Upper lobe of left lung (tissue), 6 donors: Measurements from ENCODE around the gene CT55. TPM values are rescaled to one million over a fixed set of nuclear protein-coding genes. Genes with fewer than 3 reads are reported as not detected.
A peak's percentile ranks its signal among the peaks of the same experiment; 100 is the strongest.
"Not testable (repeated sequence)": the region's sequence is repeated elsewhere in the genome, so short reads cannot be mapped to it uniquely, and the experiment has no call there.

Source experiments
- ATAC-seq, 2 donors: fragments of 200-7000 bp; cut with Tn5 transposase; one replicate each; pipeline ENCODE4 v1.9.1; 2022; ENCODE audit warnings: mild to moderate bottlenecking in 2 of 2, moderate library complexity in 2 of 2; ENCODE audit not compliant: low FRiP score in 2 of 2
- DNase-seq, 2 donors: peaks; one replicate each; pipeline ENCODE4 v3.0.0-alpha.2; 2019 to 2020
- H3K27ac ChIP-seq, 4 donors: fragments of 200-600 bp; sonication (generic); one replicate each; pipeline ENCODE4 v1.5.1; 2016 to 2019
- H3K27me3 ChIP-seq, 4 donors: fragments of 200-600 bp; sonication (generic); one replicate each; pipeline ENCODE4 v1.5.1; 2017 to 2019
- H3K36me3 ChIP-seq, 4 donors: fragments of 200-600 bp; sonication (generic); one replicate each; pipeline ENCODE4 v1.5.1; 2016 to 2019
- H3K4me1 ChIP-seq, 4 donors: fragments of 200-600 bp; sonication (generic); one replicate each; pipeline ENCODE4 v1.5.1; 2018 to 2019
- H3K4me3 ChIP-seq, 4 donors: fragments of 200-600 bp; sonication (generic); one replicate each; pipeline ENCODE4 v1.5.1; 2017 to 2019; ENCODE audit warnings: mild to moderate bottlenecking in 2 of 4, moderate library complexity in 1 of 4
- H3K9me3 ChIP-seq, 4 donors: fragments of 200-600 bp; sonication (generic); one replicate each; pipeline ENCODE4 v1.5.1; 2018 to 2019
- EP300 ChIP-seq, 4 donors: sonication (generic); formaldehyde crosslinking; IDR thresholded peaks; one replicate each; pipeline ENCODE4 v1.5.1; 2017; ENCODE audit warnings: antibody characterized with exemption in 4 of 4, control low read depth in 2 of 4
- POLR2A ChIP-seq, 4 donors: fragments of 450-650 bp; IDR thresholded peaks; one replicate each; pipeline ENCODE4 v1.5.1; 2016 to 2017; ENCODE audit warnings: antibody characterized with exemption in 4 of 4, mild to moderate bottlenecking in 2 of 4
- POLR2AphosphoS5 ChIP-seq, 2 donors: sonication (generic); formaldehyde crosslinking; IDR thresholded peaks; one replicate each; pipeline ENCODE4 v1.5.1; 2017; ENCODE audit warnings: antibody characterized with exemption in 2 of 2
- WGBS, 2 donors: methylation state at CpG; one replicate each; pipeline ENCODE4 v1.1.5; 2017 to 2018; 5-methylcytosine and 5-hydroxymethylcytosine counted together
- total RNA-seq, 6 donors: library from RNA; depleted of rRNA in 4 of 6; stranded (reverse); fragments of >200 nt in 4 of 6; gene quantifications; one replicate each; pipeline versions ENCODE4 v1.1.0 to v1.2.1, GENCODE V29; 2016 to 2021
- TF ChIP-seq, protein P1 (sequence below), 6 experiments: fragments of 450-650 bp in 4 of 6; fragments of 200-600 bp in 2 of 6; sonication (generic) in 2 of 6; IDR thresholded peaks; one replicate each; pipeline ENCODE4 v1.5.1; 2016 to 2019; ENCODE audit warnings: antibody characterized with exemption in 6 of 6
- donor health status: DM: no; HTN: no; CAD: no; lungs with moderate emphysema.
- donor health status: DM: no; HTN: yes; CAD: no; lungs with severe emphysema.

Gene CT55
- total RNA-seq, 6 donors from 2014 or later: not detected

DNA sequence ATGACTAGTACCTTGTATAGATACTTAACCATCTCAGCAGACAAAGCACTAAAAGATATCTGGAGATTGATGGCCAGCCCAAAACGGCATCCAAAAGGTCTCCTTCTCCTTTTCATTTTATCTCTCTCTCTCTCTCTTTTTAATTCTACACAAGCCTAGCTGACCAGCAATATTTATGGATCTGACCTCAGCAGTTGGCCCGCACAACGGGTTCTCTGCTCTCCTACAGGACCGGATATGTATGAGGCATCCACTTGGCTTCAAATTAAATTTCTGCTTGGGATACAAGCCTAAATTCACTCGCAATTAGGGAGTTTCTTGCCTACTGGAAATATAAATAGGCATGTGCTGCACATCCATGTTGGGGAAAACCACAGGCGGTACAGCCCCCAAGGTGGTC lies 22.5 kb upstream of the CT55 start:
- ATAC-seq (no peak), DNase-seq (no peak)
- Histone ChIP-seq H3K4me1 (no peaks in the 10 kb centered on the region), H3K9me3 (no peaks in the 10 kb centered on the region), H3K27me3 (no peaks in the 10 kb centered on the region), H3K4me3 (no peak overlapping the region), H3K27ac (no peak overlapping the region), H3K36me3 (no peaks in the 10 kb centered on the region)
- TF ChIP-seq POLR2A (IDR thresholded peaks at IDR 0.05): no peak
- TF ChIP-seq EP300 (IDR thresholded peaks at IDR 0.05): no peak
- no peak for TF ChIP-seq POLR2AphosphoS5 (IDR thresholded peaks at IDR 0.05)
- TF ChIP-seq, protein P1, sequence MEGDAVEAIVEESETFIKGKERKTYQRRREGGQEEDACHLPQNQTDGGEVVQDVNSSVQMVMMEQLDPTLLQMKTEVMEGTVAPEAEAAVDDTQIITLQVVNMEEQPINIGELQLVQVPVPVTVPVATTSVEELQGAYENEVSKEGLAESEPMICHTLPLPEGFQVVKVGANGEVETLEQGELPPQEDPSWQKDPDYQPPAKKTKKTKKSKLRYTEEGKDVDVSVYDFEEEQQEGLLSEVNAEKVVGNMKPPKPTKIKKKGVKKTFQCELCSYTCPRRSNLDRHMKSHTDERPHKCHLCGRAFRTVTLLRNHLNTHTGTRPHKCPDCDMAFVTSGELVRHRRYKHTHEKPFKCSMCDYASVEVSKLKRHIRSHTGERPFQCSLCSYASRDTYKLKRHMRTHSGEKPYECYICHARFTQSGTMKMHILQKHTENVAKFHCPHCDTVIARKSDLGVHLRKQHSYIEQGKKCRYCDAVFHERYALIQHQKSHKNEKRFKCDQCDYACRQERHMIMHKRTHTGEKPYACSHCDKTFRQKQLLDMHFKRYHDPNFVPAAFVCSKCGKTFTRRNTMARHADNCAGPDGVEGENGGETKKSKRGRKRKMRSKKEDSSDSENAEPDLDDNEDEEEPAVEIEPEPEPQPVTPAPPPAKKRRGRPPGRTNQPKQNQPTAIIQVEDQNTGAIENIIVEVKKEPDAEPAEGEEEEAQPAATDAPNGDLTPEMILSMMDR (IDR thresholded peaks at IDR 0.05): no peak
- WGBS, 2 donors: 84 to 89% methylated on average over 5 to 6 of the region's 6 CpGs

DNA sequence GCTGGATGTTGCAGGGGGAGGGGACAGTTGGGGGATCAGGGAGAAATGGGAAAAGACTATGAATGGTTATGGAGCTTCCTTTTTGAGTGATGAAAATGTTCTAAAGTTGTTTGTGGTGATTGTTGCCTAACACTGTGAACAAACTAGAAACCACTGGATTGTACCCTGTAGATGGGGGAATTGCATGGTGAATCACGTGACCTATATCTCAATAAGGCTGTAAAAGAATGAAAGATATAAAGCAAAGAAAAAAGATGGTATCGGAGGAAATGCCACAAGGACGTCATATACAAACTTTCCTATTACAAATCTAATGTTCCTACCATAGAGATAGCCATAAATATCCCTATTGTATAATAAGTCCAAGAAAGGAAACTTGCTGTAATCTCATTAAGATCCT lies 20.6 kb upstream of the CT55 start:
- WGBS, 2 donors: 59 to 62% methylated on average over 3 of the region's 3 CpGs
- no peak for DNase-seq
- no peak for ATAC-seq

DNA sequence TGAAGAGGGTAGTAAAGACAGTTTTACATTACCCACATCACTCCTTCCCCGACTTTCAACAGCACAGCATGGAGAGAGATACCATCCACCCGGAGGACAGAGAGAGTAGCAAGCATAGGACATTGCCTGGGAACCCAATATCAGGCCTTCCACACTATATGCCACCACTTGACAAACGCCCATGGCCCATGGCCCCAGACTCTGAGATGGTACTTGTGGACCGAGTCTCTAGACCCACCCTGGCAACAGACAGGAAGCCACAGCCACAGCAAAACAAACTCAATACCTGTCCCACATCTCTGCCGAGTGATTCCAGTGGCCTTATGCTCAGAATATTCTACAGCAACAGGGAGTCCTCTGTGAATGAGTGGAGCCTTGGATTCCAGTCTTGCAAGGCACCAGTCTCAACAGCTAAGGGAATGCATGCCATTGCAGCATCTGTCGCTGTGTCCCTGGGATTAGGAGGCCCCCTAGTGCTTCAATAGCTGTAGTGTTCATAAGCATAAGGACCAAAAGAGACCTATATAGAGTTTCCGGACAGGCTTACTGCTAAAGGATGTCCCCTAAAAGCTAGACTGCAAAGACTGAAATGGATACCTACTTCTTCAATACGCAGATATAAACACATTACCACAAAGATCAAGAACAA lies 14.7 kb upstream of the CT55 start:
- ATAC-seq: peak; percentile 55 to 56
- DNase-seq: no peak
- Histone ChIP-seq H3K27me3 (no peaks in the 10 kb centered on the region), H3K4me1 (no peaks in the 10 kb centered on the region), H3K4me3 (no peak overlapping the region), H3K27ac (no peak overlapping the region), H3K9me3 (no peaks in the 10 kb centered on the region), H3K36me3 (no peaks in the 10 kb centered on the region)
- WGBS, 2 donors: 38 to 48% methylated on average over 4 to 8 of the region's 8 CpGs
- TF ChIP-seq POLR2A (IDR thresholded peaks at IDR 0.05) (no peak), POLR2AphosphoS5 (IDR thresholded peaks at IDR 0.05) (no peak), EP300 (IDR thresholded peaks at IDR 0.05) (no peak)
- TF ChIP-seq, protein P1 (IDR thresholded peaks at IDR 0.05): peak in 4 of 6 experiments; percentile 14 to 62 (median 40)

More for the DNA sequence above, 20.6 kb upstream of the CT55 start:
- H3K36me3 ChIP-seq: no peaks in the 10 kb centered on the region
- TF ChIP-seq, protein P1 (IDR thresholded peaks at IDR 0.05): no peak
- TF ChIP-seq POLR2A (IDR thresholded peaks at IDR 0.05) (no peak), POLR2AphosphoS5 (IDR thresholded peaks at IDR 0.05) (no peak), EP300 (IDR thresholded peaks at IDR 0.05) (no peak)
- H3K9me3 ChIP-seq: no peaks in the 10 kb centered on the region
- no peaks in the 10 kb centered on the region for H3K4me1 ChIP-seq
- no peaks in the 10 kb centered on the region for H3K27me3 ChIP-seq
- no peak overlapping the region for H3K4me3 ChIP-seq
- H3K27ac ChIP-seq: no peak overlapping the region

DNA sequence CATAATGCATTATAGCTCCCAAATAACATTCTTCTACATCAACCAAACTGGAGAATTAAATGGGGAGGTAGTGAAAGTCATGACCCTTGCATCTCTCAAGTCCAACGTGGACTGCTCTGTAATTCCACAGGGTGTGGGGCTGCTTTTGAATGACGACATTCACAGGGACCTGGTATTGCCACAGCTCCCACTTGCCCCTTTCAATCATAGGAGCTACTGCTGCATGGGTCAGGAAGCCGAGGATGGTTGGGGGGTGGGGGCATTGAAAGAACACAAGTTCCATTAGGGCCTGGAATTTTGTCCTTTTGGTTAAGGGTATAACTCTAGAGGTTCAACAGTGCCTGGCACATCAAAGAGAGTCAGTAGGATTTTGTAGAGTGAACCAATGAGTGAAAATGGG lies 7.4 kb upstream of the CT55 start:
- no peaks in the 10 kb centered on the region for H3K4me1 ChIP-seq
- no peak overlapping the region for H3K4me3 ChIP-seq
- H3K27ac ChIP-seq: no peak overlapping the region
- no peak for TF ChIP-seq EP300 (IDR thresholded peaks at IDR 0.05)
- TF ChIP-seq POLR2A (IDR thresholded peaks at IDR 0.05): no peak
- TF ChIP-seq, protein P1 (IDR thresholded peaks at IDR 0.05): no peak
- TF ChIP-seq POLR2AphosphoS5 (IDR thresholded peaks at IDR 0.05): no peak
- H3K27me3 ChIP-seq: no peaks in the 10 kb centered on the region
- no peak for DNase-seq
- no peaks in the 10 kb centered on the region for H3K36me3 ChIP-seq
- no peaks in the 10 kb centered on the region for H3K9me3 ChIP-seq
- no peak for ATAC-seq
- WGBS, 2 donors: 63 to 90% methylated on average over 2 to 3 of the region's 3 CpGs

DNA sequence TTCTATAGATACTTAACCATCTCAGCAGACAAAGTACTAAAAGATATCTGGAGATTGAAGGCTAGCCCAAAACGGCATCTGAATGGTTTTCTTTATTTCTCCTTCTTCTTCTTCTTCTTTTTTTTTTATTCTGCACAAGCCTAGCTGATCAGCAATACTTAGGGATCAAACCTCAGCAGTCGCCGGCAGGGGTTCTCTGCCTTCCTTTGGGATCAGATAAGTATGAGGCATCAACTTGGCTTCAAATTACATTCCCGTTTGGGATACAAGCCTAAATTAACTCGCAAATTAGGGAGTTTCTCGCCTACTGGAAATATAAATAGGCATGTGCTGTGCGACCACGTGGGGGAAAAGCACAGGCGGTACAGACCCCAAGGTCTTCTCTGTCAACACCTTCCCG lies 730 bp downstream of the CT55 start:
- Histone ChIP-seq H3K4me3 (no peak overlapping the region), H3K36me3 (no peaks in the 10 kb centered on the region), H3K4me1 (no peaks in the 10 kb centered on the region), H3K27me3 (no peaks in the 10 kb centered on the region), H3K9me3 (no peaks in the 10 kb centered on the region), H3K27ac (no peak overlapping the region)
- DNase-seq: no peak
- no peak for ATAC-seq
- 78 to 95% methylated on average over 10 of the region's 10 CpGs for WGBS, 2 donors
- no peak for TF ChIP-seq POLR2AphosphoS5 (IDR thresholded peaks at IDR 0.05)
- TF ChIP-seq POLR2A (IDR thresholded peaks at IDR 0.05): no peak
- no peak for TF ChIP-seq EP300 (IDR thresholded peaks at IDR 0.05)
- TF ChIP-seq, protein P1 (IDR thresholded peaks at IDR 0.05): no peak

DNA sequence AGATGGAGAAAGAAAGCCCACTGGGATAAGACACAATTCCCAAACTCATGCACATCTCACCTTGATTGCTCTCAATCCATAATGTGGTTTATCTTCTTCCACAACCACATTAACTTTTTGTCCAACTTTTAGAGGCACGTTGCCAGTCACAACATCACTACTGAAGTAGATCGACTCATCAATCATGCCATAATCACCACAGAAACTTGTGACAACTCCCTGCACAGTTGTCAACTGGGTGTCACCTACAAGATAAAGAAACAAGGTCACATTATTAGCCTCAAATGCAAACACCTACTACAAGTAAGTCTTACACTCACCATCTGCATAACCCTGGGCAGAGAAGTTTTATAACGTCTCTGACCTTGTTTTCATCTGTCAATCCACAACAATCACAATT lies 1.7 kb downstream of the CT55 start:
- H3K27me3 ChIP-seq, H3K27ac ChIP-seq, DNase-seq, ATAC-seq, H3K9me3 ChIP-seq, H3K36me3 ChIP-seq, H3K4me3 ChIP-seq, H3K4me1 ChIP-seq: not testable (repeated sequence)
- 61 to 71% methylated on average over 3 of the region's 3 CpGs for WGBS, 2 donors
